ENCODE measurements around the gene ACVR2B.

DNA sequence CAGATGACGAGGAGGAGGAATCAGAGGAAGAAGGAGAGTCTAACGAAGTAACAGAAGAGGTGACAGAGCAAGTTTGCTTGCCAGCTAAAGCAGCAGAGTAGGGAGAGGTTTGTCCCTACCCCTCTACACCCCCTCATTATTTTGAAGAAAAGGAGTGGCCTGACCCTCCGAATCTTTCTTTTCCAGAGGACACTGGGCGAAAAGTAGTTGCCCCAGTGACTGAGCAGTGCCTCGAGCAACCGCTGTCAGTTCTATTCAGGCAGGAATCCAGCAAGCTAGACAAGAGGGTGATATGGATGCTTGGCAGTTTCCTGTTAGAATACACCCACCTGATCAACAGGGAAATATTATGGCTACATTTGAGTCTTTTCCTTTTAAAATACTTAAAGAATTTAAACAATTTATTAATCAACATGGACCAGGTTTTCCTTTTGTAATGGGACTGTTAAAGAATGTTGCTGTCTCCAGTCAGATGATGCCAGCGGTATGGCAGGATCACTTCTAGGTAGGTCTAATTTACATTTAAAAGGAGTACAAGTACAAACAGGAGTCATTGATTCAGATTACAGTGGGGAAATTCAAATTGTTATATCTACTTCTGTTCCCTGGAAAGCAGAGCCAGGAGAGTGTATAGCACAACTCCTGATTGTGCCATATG lies 31.9 kb upstream of the ACVR2B start:
- TF ChIP-seq, protein P1, sequence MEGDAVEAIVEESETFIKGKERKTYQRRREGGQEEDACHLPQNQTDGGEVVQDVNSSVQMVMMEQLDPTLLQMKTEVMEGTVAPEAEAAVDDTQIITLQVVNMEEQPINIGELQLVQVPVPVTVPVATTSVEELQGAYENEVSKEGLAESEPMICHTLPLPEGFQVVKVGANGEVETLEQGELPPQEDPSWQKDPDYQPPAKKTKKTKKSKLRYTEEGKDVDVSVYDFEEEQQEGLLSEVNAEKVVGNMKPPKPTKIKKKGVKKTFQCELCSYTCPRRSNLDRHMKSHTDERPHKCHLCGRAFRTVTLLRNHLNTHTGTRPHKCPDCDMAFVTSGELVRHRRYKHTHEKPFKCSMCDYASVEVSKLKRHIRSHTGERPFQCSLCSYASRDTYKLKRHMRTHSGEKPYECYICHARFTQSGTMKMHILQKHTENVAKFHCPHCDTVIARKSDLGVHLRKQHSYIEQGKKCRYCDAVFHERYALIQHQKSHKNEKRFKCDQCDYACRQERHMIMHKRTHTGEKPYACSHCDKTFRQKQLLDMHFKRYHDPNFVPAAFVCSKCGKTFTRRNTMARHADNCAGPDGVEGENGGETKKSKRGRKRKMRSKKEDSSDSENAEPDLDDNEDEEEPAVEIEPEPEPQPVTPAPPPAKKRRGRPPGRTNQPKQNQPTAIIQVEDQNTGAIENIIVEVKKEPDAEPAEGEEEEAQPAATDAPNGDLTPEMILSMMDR (IDR thresholded peaks at IDR 0.05): no peak
- TF ChIP-seq ZFX (IDR thresholded peaks at IDR 0.05; ENCODE audit: borderline replicate concordance): no peak

All from 22Rv1 (cell line).